MM.1S (cell line): Measurements from ENCODE around the gene DDX39B.
"Not testable (repeated sequence)": the region's sequence is repeated elsewhere in the genome, so short reads cannot be mapped to it uniquely, and the experiment has no call there.

Source experiments
- DNase-seq: peaks from one replicate; pipeline ENCODE4 v3.0.0-alpha.2; 2015
- H2AFZ ChIP-seq: fragments of 300-600 bp; sonication (generic); 2 replicates; pipeline ENCODE4 v1.6.0; 2016; ENCODE audit warnings: antibody characterized with exemption, low read length
- H3F3A ChIP-seq: fragments of 300-600 bp; sonication (generic); 2 replicates; pipeline ENCODE4 v1.6.1; 2016; ENCODE audit warnings: mild to moderate bottlenecking, antibody characterized with exemption, low read length, moderate library complexity, mixed read lengths; ENCODE audit not compliant: insufficient read depth
- H3K27ac ChIP-seq: fragments of 300-600 bp; sonication (generic); 2 replicates; pipeline ENCODE4 v1.5.1; 2016; ENCODE audit warnings: mild to moderate bottlenecking, low read length
- H3K27me3 ChIP-seq: fragments of 300-600 bp; sonication (generic); replicated peaks from 2 replicates; pipeline ENCODE4 v1.6.0; 2016; ENCODE audit warnings: low read length; ENCODE audit not compliant: insufficient read depth
- H3K36me3 ChIP-seq: fragments of 300-600 bp; sonication (generic); replicated peaks from 2 replicates; pipeline ENCODE4 v1.6.1; 2016; ENCODE audit warnings: mild to moderate bottlenecking, low read length, mixed read lengths; ENCODE audit not compliant: insufficient read depth
- H3K4me1 ChIP-seq: fragments of 300-600 bp; sonication (generic); 2 replicates; pipeline ENCODE4 v1.6.1; 2016; ENCODE audit warnings: low read length, mixed read lengths
- H3K4me2 ChIP-seq: fragments of 300-600 bp; sonication (generic); 2 replicates; pipeline ENCODE4 v1.6.0; 2016; ENCODE audit warnings: low read depth, low read length
- H3K4me3 ChIP-seq: fragments of 300-600 bp; sonication (generic); 2 replicates; pipeline ENCODE4 v1.5.1; 2016; ENCODE audit warnings: low read length, mixed read lengths
- H3K79me2 ChIP-seq: fragments of 300-600 bp; sonication (generic); 2 replicates; pipeline ENCODE4 v1.6.1; 2016; ENCODE audit warnings: mixed run types, low read length, mixed read lengths
- H3K9ac ChIP-seq: fragments of 300-600 bp; sonication (generic); 2 replicates; pipeline ENCODE4 v1.6.1; 2016; ENCODE audit warnings: low read length, mixed read lengths
- H3K9me2 ChIP-seq: fragments of 300-600 bp; sonication (generic); replicated peaks from 2 replicates; pipeline ENCODE4 v1.6.1; 2016; ENCODE audit warnings: mild to moderate bottlenecking, low read length, mixed read lengths; ENCODE audit not compliant: insufficient read depth
- H3K9me3 ChIP-seq: fragments of 300-600 bp; sonication (generic); replicated peaks from 2 replicates; pipeline ENCODE4 v1.6.1; 2016; ENCODE audit warnings: mild to moderate bottlenecking, low read length, mixed read lengths; ENCODE audit not compliant: insufficient read depth
- H4K20me1 ChIP-seq: fragments of 300-600 bp; sonication (generic); 2 replicates; pipeline ENCODE4 v1.6.1; 2016; ENCODE audit warnings: mild to moderate bottlenecking, low read length, moderate library complexity, mixed read lengths; ENCODE audit not compliant: insufficient read depth
- EZH2 ChIP-seq: fragments of 300-600 bp; sonication (generic); optimal IDR thresholded peaks from 2 replicates; pipeline ENCODE3; 2017; ENCODE audit warnings: low read depth, mild to moderate bottlenecking, antibody characterized with exemption, low read length, mixed read lengths
- EZH2phosphoT487 ChIP-seq: fragments of 300-600 bp; sonication (generic); IDR thresholded peaks from 2 replicates; pipeline ENCODE4 v1.6.1; 2018; ENCODE audit warnings: antibody characterized with exemption, low read length
- TF ChIP-seq, protein P1 (sequence below): fragments of 300-600 bp; sonication (generic); IDR thresholded peaks from 2 replicates; pipeline ENCODE4 v1.5.1; 2016; ENCODE audit warnings: antibody characterized with exemption, low read length, mixed read lengths

The DDX39B gene

DNA sequence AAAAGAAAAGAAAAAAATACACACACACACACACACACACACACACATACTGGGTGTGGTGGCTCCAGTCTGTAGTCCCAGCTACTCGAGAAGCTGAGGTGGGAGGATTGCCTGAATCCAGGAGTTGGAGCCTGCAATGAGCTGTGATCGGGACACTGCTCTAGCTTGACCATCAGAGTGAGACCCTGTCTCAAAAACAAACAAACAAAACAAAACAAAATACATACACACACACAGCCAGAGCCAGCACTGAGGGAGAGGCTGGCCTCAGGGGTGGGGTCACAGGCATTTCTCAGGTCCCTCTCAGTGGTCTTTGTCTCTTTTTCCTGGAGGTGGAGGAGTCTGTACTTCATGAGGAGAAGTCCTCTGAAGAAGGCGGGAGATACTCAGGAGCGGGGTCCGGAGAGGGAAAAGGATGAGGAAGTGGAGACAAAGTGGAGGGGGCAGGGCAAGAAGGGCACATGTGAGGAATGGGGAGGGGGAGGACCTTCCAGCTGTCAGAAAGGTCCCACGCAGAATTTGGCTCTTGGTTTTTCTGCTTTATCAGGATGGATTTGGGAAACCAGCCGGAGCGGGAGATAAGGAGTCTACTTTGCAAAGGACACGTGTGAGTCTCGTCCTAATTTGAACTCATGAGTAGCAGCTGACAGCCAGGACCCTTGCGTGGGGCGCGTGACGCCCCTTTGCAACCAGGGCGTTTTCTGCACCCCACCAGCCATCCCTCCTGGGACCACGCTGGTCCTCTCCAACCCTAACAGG, 51.5 kb downstream of the DDX39B start:
- Histone ChIP-seq H3K9ac (no peak overlapping the region), H3K36me3 (no peaks in the 10 kb centered on the region), H3K79me2 (peaks cover 27% of the 10 kb centered on the region), H3K4me2 (no peak overlapping the region), H3K9me2 (no peaks in the 10 kb centered on the region), H2AFZ (no peak overlapping the region), H3F3A (peaks cover 15% of the 10 kb centered on the region; the same call in 1 of the 2 replicates), H3K4me1 (peaks cover 5% of the 10 kb centered on the region; the same call in 1 of the 2 replicates), H3K27ac (no peak overlapping the region), H3K9me3 (no peaks in the 10 kb centered on the region), H3K4me3 (no peak overlapping the region), H3K27me3 (no peaks in the 10 kb centered on the region), H4K20me1 (no peaks in the 10 kb centered on the region)
- TF ChIP-seq, protein P1, sequence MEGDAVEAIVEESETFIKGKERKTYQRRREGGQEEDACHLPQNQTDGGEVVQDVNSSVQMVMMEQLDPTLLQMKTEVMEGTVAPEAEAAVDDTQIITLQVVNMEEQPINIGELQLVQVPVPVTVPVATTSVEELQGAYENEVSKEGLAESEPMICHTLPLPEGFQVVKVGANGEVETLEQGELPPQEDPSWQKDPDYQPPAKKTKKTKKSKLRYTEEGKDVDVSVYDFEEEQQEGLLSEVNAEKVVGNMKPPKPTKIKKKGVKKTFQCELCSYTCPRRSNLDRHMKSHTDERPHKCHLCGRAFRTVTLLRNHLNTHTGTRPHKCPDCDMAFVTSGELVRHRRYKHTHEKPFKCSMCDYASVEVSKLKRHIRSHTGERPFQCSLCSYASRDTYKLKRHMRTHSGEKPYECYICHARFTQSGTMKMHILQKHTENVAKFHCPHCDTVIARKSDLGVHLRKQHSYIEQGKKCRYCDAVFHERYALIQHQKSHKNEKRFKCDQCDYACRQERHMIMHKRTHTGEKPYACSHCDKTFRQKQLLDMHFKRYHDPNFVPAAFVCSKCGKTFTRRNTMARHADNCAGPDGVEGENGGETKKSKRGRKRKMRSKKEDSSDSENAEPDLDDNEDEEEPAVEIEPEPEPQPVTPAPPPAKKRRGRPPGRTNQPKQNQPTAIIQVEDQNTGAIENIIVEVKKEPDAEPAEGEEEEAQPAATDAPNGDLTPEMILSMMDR = no peak
- TF ChIP-seq EZH2phosphoT487 = no peak
- TF ChIP-seq EZH2 = no peak
- no peak for DNase-seq

DNA sequence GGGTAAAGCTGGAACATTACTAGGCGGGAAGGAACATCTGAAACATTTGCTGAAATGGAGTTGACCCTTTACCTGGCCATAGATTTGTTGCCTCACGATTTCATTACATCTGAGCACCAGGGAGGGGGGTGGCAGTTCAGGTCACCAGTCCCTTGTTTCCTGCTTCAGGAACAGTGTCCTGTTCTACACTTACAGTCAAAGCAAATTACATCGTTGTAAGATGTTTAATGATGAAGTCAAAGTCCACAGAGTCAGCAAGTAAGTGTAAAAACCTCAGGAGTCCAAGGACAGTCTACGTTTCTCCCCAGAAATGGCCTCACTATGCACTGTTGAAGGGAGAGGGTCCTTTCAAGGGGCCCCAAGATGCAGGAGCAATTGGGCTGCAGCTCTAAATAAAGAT, 52.7 kb downstream of the DDX39B start:
- Histone ChIP-seq H3K36me3 (no peaks in the 10 kb centered on the region), H3K4me2 (no peak overlapping the region), H3K9me3 (no peaks in the 10 kb centered on the region), H3K4me1 (peaks cover 5% of the 10 kb centered on the region; the same call in 1 of the 2 replicates), H3K9ac (no peak overlapping the region), H3K27me3 (no peaks in the 10 kb centered on the region), H2AFZ (no peak overlapping the region), H3F3A (peaks cover 5% of the 10 kb centered on the region; the same call in 1 of the 2 replicates), H3K4me3 (no peak overlapping the region), H3K27ac (no peak overlapping the region), H4K20me1 (no peaks in the 10 kb centered on the region), H3K9me2 (no peaks in the 10 kb centered on the region), H3K79me2 (peaks cover 18% of the 10 kb centered on the region)
- no peak for DNase-seq
- TF ChIP-seq EZH2 (no peak), EZH2phosphoT487 (no peak)
- TF ChIP-seq, protein P1 = no peak

DNA sequence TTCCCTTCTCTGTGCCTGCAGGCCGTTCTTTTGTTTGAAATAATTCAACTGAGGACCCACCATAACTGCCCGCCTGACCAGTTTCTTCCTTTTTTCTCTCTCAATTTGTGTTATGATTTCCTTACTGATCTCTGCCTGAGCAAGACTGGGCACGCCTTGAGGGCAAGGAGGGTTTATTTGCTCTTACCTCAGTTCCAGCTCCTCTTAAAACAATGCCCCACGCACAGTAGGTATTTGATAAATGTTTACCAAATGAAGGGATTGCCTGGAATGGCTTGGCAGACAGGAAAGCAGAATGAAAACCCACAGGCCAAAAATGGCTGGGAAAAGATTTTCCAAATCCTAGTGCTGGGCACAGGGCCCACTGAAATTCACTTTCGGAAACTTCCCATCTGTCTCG, 54.1 kb downstream of the DDX39B start:
- not testable (repeated sequence) for H3K4me3 ChIP-seq, DNase-seq, H3K9ac ChIP-seq, H2AFZ ChIP-seq, H3K9me3 ChIP-seq, H3K27ac ChIP-seq, H3K36me3 ChIP-seq, H3K4me1 ChIP-seq, H3F3A ChIP-seq, H4K20me1 ChIP-seq, H3K79me2 ChIP-seq, H3K27me3 ChIP-seq, H3K9me2 ChIP-seq, H3K4me2 ChIP-seq

DNA sequence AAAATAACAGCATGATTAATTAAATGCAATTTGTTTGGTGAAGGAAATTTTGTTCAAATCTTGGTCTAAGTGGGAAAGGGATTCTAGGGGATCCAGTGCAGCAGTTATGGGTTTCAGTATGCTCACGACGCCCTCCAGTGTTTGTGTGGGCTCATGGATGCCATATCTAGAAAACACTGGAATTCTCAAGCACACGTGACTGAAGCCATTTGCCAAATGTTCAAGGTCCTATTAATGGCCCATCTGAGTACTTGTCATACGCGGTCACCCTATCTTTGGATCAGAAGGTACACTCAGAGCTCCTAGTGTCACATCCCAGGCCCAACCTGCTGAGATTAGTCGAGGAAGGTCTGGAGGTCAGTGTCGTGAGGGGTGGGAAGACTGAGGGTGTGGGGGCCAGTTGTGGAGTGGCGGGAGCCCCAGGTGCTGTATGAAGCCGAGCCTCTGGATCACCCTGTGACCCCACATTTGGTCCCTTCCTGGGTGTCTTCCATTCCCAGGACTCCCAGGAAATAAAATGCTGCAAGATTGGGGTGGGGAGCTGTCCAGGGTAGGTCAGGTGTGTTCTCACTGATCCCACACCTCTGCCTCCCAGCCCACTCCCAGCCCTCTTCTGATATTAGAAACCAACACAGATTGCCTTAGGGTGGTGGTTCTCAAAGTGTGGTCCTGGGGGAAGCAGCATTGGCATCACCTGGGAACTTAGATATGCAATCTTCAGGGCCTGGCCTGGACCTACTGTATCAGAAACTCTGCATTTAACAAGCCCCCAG, 55.6 kb downstream of the DDX39B start:
- DNase-seq, H3K9me3 ChIP-seq, H4K20me1 ChIP-seq, H3K9ac ChIP-seq, H3F3A ChIP-seq, H3K79me2 ChIP-seq, H3K4me2 ChIP-seq, H3K27me3 ChIP-seq, H3K36me3 ChIP-seq, H3K9me2 ChIP-seq, H3K4me3 ChIP-seq, H3K27ac ChIP-seq, H3K4me1 ChIP-seq, H2AFZ ChIP-seq: not testable (repeated sequence)
